ENCODE results near the gene GGT1.
"Not testable (repeated sequence)": the region's sequence is repeated elsewhere in the genome, so short reads cannot be mapped to it uniquely, and the experiment has no call there.

Gene GGT1

DNA sequence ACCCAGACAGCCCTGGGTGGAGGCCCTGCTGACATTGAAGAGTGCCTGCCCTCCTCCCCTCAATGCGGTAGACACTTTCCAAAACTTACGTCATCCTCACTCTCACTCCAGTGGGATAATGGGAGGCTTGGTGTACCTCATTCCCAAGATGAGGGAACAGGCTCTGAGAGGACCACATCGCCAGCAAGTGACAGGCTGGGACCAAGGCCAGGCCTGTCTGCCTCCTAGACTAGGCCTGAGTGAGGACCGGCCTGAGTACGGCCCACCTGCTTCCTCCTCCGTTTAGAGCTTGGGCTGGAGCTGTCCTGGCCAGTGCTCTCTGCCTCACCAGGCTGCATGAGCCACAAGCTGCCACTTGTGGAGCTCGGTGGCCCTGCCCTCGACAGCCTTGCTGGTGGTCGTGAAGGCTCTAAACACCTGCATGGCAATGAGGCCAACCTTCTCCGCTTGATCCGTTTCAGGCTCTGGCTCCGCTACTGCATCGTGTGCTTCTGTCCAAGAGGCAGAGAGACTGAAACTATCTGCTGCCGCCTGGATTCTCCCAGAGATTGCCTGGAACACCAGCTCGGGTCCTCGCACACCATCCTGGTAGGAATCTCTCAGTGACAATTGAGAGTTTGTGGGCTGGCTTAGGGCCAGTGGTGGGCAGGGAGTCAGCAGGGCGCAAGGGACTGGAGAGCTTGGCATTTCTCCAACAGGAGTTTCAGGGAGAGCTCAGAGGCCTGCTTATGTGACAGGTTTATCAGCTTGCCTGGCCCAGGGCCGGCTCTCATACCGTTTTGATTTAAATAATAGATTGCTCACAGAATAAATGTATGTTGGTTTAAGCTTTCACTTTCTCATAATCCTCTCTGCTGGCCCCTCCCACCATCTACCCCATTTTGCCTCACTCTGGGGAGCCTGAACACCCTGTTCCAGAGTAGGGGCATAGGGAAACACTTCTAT lies 19.5 kb upstream of the GGT1 start:
- DNase-seq: peak in 2 of 56 donors; percentile 18 to 69

DNA sequence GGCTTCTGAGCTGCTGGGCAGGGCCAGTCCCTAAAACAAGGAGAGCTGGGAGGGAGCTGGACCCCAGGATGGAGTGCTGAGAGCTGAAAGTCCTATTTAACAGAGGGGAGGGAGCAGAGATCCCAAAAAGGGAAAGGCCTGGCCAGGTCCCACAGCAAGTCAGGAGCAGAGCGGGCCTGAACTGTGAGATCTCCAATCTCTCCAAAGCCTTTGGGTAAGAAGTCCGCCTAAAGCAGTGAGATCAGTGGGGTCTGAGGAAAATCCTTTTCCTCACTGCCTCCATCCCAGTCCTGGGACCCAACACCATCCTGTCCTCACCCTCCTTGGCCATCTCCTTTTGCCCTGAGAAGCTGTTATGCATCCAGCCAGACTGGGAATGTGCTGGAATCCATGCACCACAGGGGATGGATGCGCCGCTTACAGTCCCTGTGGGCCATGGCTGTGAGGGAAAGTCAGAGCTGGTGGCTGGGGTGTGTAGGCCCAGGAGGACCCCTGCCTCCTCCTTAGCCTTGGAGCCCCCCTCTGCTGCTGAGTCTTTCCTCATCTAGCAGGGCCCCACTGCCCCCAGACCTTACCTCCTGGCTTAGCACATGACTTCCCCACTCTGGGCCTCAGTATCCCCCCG lies 18.7 kb upstream of the GGT1 start:
- no peak for DNase-seq

DNA sequence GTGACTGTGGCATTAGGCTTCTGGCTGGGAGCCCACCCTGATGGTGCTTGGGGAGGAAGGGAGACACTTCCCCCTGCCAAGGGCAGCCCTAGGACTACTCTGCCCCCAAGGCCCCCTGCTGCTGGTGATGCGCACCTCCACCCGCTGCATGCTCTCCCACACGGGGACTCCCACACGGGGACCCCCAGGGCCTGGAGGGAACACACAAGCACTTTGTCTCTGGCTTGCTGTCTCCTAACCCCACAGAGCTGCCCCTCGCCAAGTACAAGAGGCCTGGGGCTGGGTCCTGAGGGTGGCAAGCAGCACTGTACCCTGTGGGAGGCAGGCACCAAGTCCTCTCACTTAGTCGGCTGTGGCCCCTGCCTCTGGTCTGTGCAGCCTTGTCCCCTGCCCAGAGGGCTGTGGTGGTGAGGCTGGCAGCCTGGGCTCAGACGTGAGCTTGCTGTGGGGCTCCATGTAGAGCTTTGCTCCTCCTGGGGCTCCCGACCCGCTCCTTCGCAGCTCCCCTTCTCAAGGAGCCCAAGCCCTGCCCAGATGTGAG lies 18.1 kb upstream of the GGT1 start:
- no peak for DNase-seq

DNA sequence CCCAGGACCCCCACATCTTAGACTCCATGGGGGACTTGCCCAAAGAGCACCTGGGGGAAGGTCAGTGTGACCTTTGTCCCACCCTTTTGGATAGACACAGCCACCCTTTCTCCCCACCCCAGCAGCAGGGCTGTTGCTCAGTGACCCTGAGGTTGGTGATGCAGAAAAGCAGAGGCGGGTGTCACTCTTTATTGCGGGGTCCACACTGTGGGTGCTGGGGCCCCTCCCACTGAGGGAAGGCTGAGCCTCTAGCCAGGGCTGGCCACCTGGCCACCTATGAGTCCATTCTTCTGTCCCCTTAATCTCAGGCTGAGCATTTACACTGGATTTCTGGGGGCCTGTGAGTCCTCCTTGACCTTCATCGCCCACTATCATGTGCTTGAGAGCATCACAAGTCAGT lies 17.5 kb upstream of the GGT1 start:
- no peak for DNase-seq

DNA sequence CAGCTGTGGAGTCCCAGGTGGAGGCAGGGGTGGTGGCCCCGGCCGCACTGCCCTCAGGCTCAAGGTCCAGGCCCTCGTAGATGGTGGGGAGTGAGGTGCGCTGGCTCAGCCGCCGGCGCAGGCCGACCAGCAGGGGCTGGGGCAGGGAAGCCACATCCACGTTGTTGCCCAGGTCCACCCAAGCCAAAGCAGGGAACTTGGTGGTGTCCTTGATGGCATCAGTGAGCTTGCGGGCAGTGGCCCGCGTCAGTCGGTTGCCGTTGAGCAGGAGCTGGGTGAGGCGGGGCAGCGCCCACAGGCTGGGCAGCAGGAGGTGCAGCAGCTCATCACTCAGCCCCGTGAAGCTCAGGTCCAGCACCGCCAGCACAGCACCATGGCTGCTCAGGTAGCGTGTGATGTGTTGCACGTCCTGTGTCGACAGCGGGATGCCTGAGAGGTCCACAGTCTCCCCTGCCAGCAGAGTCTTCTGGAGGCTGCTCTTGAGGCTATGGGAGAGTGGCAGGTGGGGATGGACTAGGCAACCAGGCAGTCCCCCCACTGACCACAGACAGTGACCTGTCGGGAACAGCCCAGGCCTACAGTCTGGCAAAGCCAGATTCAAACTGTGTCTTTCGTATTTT lies 17.0 kb upstream of the GGT1 start:
- DNase-seq: no peak

DNA sequence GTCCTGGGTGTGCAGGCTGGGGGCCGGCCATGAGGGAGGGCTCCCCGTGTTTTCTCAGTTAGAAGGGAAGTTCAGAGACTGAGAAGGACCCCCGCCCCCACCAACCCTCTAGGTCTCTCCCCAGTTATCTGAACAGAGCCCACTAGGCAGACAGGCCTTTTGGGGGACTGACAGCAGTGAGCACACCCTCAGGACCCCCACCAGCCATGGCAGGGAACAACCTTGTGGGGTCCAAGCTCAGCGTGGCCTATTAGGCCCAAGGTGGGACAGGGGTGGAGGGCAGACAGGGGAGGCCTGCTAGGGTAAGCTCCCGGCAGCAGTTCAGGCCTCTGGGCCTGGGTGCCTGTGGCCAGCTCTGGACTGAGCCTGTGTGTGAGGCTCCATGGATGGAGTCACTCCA lies 15.7 kb upstream of the GGT1 start:
- no peak for DNase-seq

DNA sequence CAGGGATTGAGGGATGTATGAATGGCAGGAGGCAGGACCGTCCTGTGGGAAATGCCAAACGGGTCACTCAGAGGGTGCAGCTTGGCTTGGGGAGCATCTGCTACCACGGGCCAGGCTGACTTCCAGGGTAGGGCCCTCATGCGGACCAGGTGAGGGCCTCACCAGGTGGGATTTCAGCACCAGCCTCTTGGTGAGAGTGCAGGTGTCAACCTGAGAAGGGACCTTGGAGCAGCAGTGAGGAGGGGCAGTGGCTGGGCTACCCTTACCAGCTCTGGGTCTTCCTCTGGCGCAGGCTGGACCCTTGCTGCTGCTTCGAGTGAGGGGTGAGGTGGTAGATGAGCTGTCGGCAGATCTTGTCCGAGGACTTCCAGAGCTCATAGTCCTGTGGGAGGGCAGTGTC lies 15.0 kb upstream of the GGT1 start:
- no peak for DNase-seq

DNA sequence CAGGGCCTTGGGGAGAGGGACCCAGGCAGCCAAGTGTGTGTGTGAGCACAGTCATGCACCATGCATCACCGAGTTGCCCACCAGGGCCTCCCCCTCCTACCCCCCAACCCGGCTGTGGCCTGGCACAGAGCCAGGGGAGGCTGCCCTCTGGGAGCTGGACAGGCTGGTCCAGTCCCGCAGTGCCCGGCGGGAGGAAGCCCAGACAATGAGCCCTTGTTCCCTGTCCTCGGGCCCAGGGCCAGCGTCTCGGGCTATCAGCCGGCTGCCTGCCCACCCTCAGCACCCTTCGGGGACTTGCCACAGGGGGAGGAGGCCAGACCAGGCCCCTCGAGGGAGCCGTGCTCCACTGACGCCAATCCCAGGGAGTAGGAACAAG lies 14.6 kb upstream of the GGT1 start:
- peak in 55 of 56 donors; percentile 35 to 96 (median 86) for DNase-seq

DNA sequence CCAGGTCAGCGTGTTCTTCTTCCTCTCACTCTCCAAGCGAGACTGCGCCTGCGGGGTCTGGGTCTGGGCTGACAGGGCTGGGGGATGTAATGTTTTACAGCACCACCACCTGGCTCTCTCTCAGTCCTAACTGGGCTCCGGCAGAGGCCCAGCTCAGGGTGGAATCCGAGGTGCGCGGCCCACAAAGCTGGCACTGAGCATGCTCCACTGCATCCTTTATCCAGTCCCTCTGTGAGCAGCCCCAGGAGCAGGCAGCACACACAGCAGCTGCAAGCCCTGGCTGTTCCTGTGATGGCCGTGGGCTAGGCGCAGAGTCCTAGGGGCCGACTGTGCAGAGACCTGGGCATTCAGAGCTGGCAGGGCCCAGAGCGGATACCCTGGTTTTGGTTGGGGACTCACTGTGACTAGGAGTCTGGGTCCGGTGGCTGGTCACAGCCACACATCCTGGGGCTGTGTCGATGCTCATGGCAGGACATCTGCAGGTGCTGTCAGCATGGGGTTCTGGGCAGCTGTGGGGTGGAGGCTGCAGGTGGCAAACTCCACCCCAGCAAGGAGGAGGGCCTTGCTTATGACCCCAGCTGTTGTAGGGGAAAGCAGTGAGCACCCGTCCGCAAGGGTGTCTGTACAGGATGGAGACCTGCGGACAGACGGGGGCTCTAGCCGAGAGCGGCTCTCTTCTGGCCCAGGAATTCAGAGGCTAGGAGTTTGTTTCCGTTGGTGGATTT lies 14.1 kb upstream of the GGT1 start:
- peak in 5 of 56 donors; percentile 64 to 72 (median 70) for DNase-seq

DNA sequence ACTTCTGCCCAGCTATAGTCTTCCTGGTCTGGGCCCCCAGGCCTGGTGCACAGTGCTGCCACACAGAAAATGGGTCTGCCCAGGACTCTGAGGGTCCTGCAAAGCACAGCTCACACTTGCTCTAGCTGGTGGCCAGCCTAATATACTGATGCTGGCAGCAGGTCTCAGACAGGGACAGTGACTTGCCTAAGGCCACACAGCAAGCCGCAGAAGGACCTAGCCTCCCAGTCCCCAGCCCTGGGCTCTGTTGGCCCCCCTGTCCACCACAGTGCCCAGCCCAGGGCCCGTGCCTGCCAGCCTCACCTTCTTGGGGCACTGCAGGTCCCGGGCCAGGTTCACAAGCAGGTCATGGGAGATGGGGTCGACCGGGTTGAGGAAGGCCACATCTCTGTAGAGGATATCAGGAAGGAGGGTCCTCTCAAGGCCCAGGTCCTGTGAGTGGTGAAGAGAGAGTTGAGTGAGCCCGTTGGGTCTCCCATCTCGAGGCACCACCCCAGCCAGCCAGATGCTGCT lies 13.4 kb upstream of the GGT1 start:
- no peak for DNase-seq

DNA sequence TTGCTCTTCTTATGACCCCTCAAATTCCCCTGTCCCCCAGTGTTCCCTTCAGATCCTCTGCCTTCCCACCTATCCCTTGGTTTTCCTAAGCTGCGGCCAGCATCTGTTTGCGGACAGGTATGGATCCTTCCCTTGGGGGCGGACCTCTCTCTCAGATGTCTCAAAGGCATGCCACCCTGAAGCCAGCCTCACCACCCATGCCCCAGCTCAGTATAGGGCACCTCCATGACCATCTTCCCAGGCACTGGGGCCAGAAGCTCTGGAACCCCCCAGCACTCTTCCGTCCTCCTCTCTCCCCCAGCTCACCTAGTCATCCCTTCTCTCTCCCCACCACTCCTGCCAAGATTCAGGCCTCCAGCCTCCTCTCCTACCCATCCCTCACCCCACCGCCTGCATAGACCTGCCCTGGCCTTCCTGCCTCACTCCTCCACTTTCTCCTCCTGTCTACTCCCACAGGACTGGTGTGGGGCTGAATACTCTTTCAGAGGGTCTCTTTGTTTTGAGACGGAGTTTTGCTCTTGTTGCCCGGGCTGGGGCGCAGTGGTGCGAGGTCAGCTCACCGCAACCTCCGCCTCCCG lies 12.3 kb upstream of the GGT1 start:
- no peak for DNase-seq

DNA sequence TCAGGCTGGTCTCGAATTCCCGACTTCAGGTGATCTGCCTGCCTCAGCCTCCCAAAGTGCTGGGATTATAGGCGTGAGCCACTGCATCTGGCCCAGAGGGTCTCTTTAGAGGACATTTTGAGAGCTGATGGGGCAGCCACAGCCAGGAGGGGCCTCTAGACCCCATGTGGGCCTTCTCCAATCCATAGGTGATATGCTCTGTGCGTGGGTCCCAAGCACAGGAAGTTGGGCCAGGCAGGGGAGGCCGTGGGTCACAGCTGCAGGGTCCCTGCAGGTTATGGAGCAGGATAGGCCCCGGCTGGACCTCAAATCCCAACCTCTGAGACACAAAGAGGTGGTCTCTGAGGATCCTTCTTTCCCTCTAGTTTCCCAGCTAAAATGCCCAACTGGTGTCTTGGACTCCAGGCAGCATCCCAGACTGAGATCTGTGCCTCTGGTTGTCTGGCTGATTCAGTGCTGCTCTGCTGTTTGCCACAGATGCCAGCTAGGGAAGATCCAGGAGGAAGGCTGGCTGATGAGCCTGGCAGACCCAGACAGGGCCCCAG lies 11.6 kb upstream of the GGT1 start:
- DNase-seq: no peak

DNA sequence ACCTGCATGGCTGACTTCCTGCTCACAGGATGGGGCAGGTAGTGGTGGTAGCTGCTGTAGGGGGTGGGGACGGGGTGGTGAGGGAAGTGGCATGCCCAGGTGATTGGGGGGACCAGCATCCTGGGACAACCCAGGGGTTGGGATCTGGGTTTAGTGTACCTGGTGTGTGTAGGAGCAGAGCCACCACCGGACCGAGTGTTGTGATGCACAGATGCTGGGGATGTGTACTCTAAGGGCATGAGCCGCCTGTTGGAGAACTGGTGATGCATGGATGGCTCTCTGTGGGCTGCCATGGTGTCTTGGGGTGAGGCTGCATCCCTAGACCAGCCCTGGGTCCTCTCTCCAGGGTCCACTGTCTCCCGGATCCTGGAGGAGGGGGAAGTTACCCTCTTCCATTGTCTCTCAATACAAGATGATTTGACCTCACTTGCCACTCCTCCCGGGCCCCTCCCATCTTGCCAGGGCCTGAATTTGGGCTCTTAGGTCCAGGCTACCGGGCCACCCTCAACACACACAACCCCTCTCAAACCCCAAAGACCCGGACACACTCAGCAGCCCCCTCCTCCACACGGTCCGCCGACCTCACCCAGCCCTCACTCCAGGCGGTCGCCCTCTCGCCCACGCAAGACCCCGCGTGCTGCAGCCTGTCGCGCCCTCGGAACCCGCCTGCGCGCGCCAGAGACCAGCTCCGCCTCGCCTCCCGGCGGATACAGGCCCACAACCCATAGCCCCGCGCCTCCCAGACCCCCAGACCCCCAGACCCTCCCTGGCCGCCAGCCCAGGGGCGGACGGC lies 10.7 kb upstream of the GGT1 start:
- DNase-seq: peak in 2 of 56 donors; percentile 48 to 53

DNA sequence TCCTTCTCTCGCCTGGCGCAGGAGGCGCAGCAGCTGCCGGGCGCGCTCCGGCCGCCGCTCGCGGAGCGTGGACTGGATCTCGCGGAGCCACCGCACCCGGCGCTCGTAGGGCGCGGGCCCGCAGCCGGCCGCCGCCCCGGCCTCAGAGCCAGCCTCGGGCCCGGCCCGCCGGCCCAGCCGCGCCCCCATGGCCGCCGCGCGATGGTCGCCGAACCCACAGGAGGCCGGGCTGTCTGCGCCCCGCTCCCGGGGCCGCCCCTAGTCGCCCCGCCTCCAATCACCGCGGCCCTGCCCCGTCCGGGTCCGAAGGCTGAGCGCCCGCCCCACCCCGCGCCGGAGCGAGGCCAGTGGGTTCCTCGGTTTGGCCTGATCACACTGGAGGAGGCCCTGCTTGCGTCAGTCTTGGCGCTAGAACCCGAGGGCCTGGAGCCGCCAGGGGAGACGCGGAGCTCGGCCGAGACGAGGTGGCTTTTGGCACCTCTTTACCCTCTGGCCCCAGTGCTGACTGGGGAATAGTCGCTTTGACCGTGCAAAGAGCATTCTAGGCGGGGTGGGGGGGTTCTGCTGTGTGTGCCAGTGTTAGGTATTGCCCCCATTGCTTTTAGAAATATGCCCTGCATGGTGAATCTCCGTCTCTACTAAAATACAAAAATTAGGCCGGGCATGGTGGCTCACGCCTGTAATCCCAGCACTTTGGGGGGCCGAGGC lies 10.0 kb upstream of the GGT1 start, which contains the start of gene LRRC75B:
Gene LRRC75B (minus strand): TSS at position 223 of the 708 bp plus-strand sequence. CDS start 34 bp downstream, at position 189.
- DNase-seq: peak in 49 of 56 donors; percentile 12 to 85 (median 52)

DNA sequence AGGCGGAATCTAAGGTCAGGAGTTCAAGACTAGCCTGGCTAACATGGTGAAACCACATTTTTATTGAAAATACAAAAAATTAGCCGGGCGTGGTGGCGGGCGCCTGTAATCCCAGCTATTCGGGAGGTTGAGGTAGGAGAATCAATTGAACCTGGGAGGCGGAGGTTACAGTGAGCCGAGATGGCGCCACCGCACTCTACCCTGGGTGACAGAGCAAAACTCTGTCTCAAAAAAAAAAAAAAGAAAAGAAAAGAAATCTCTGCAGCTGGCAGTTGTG lies 9.5 kb upstream of the GGT1 start:
- not testable (repeated sequence) for DNase-seq

DNA sequence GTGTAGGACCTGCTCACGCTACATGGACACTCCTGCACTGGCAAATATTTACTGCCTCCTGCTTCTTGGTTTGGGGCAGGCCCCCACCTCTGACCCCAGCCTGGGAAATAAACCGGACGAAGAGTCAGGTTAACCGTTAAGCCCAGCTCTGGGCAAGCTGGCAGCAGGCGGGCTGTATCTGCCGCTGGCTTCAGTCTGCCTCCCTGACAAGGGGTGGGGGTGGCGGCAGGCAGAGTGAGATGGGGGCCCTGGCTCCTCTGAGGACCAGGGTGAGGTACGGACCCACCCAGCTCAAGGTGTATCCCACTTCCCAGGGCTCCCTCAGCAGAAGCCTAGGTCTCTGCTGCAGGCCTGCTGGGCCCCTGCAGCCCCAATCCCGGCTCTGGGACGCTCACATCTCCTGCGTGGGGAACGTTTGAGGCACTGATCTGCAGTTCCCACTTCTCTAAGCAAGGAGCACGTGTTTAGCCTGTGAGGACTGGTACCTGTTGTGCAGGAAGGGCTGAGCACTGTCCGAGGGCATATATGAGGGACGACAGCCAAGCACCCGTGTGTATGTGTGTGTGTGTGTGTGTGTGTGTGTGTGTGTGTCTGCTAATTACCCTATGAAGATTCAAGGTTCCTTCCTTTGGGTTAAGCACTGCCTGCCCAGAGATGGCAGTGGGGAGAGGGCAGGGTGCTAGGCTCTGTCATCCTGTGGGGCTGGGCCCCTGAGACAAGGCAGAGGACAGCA lies 9.0 kb upstream of the GGT1 start:
- no peak for DNase-seq

DNA sequence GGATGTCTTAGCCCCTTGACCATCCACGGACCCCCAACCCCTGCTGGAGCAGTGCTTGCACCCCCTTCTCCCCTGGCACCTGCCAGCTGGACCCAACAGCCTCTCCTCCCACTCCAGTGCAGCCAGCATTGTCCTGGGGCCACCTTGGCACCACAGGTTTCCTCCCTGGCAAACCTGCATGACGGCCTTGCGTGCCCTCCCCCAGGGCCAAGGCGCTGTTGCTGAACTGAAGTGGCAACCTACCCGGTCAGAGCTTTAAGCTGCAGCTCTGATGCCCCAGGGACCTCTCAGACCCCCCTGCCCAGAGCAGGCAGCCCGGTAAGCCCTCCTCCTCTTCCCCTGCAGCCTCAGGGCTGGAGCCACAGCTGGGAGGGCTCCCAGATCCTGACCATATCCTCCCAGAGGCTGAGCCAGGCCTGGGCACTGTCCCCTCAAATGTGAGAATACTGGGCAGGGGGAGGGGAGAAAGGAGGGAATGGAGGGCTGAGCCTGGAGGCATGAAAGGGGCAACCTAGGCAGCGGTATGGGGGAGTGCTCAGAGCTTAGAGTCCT lies 8.3 kb upstream of the GGT1 start:
- DNase-seq: no peak

DNA sequence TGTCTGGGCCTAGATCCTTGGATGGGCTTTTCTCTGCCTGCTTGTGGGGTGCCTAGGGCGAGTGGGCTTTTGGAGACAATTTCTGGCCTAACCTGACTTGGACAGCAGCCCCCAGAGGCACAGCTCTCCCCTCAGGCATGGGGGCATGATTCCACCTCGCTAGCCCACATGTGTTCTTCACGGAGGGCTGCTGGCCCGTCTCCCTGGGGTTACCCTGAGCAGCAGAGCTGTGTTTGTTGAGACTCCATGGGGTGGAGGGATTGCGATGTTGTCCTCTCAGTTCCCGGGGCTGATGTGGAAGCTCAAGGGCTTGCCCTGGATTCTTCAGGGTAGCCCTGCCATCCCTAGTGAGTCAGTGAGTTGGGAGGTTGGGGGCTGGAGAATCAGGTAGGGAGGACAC lies 7.8 kb upstream of the GGT1 start:
- no peak for DNase-seq

Measured in amygdala (tissue), 56 donors.